ENCODE measurements around the gene SNAPC4. TPM values are rescaled to one million over a fixed set of nuclear protein-coding genes. Genes with fewer than 3 reads are reported as not detected.
A peak's percentile ranks its signal among the peaks of the same experiment; 100 is the strongest.

The SNAPC4 gene
- polyA plus RNA-seq, 1 donor from 2014 or later: 6.8 TPM

- H3K4me3 ChIP-seq (ENCODE audit: low read length): no peak overlapping the region
- no peaks in the 10 kb centered on the region for H3K9me3 ChIP-seq (ENCODE audit: low read length)
- no peak overlapping the region for H3K9ac ChIP-seq (ENCODE audit: low read length)
- peaks cover 34% of the 10 kb centered on the region for H3K79me2 ChIP-seq (replicated peaks; ENCODE audit: insufficient read depth, low read length)
- no peaks in the 10 kb centered on the region for H3K36me3 ChIP-seq (ENCODE audit: insufficient read depth, low read length)
- no peaks in the 10 kb centered on the region for H3K27me3 ChIP-seq (ENCODE audit: insufficient read depth, low read depth, low read length)
- TF ChIP-seq CTCF (IDR thresholded peaks at IDR 0.05; ENCODE audit: poor library complexity, severe bottlenecking): no peak
- no peak for TF ChIP-seq RAD21 (conservative IDR thresholded peaks at IDR 0.05)
- TF ChIP-seq MXI1 (conservative IDR thresholded peaks at IDR 0.05; ENCODE audit: poor library complexity, severe bottlenecking): no peak
- no peak for TF ChIP-seq POLR2AphosphoS5 (IDR thresholded peaks at IDR 0.05)
- H3K4me2 ChIP-seq (ENCODE audit: low read length): no peak overlapping the region
- H3K9me2 ChIP-seq (ENCODE audit: insufficient read depth, low read length): no peaks in the 10 kb centered on the region
- no peaks in the 10 kb centered on the region for H3F3A ChIP-seq (ENCODE audit: insufficient read depth, low read length, poor library complexity, severe bottlenecking)
- no peak overlapping the region for H3K27ac ChIP-seq (ENCODE audit: low read length)
- H4K20me1 ChIP-seq (ENCODE audit: insufficient read depth): no peaks in the 10 kb centered on the region
- H2AFZ ChIP-seq (ENCODE audit: low read depth, low read length): no peak overlapping the region
Observed at GRCh38 chr9:136412962-136413361, 13.0 kb upstream of the SNAPC4 start.

GRCh38 chr9:136411378-136411777 is 11.4 kb upstream of the SNAPC4 start:
- no peaks in the 10 kb centered on the region for H3F3A ChIP-seq (ENCODE audit: insufficient read depth, low read length, poor library complexity, severe bottlenecking)
- H3K36me3 ChIP-seq (ENCODE audit: insufficient read depth, low read length): no peaks in the 10 kb centered on the region
- H4K20me1 ChIP-seq (ENCODE audit: insufficient read depth): no peaks in the 10 kb centered on the region
- H3K4me2 ChIP-seq (ENCODE audit: low read length): peak overlapping the region; percentile 77
- no peak for TF ChIP-seq REST (IDR thresholded peaks at IDR 0.05; ENCODE audit: borderline replicate concordance)
- TF ChIP-seq POLR2AphosphoS5 (IDR thresholded peaks at IDR 0.05): no peak
- no peak for TF ChIP-seq MXI1 (conservative IDR thresholded peaks at IDR 0.05; ENCODE audit: poor library complexity, severe bottlenecking)
- TF ChIP-seq TAF1 (IDR thresholded peaks at IDR 0.05; ENCODE audit: low read depth): no peak
- TF ChIP-seq CTCF (IDR thresholded peaks at IDR 0.05; ENCODE audit: poor library complexity, severe bottlenecking): no peak
- no peak for TF ChIP-seq SMC3 (conservative IDR thresholded peaks at IDR 0.05; ENCODE audit: poor library complexity)
- TF ChIP-seq EP300 (conservative IDR thresholded peaks at IDR 0.05; ENCODE audit: poor library complexity, severe bottlenecking): no peak
- peak overlapping the region; percentile 97 for H3K4me3 ChIP-seq (ENCODE audit: low read length)
- no peaks in the 10 kb centered on the region for H3K27me3 ChIP-seq (ENCODE audit: insufficient read depth, low read depth, low read length)
- no peak overlapping the region for H3K27ac ChIP-seq (ENCODE audit: low read length)
- peak overlapping the region; percentile 83 for H3K9ac ChIP-seq (ENCODE audit: low read length)
- H2AFZ ChIP-seq (ENCODE audit: low read depth, low read length): no peak overlapping the region
- no peaks in the 10 kb centered on the region for H3K9me2 ChIP-seq (ENCODE audit: insufficient read depth, low read length)
- H3K9me3 ChIP-seq (ENCODE audit: low read length): no peaks in the 10 kb centered on the region
- peaks cover 34% of the 10 kb centered on the region for H3K79me2 ChIP-seq (replicated peaks; ENCODE audit: insufficient read depth, low read length)

Data from neural cell (in vitro differentiated cells).